GM23248 (cell line): ENCODE data around the gene BEND2.

Source experiments
- EZH2 ChIP-seq: fragments of 200-600 bp; sonication (generic); IDR thresholded peaks from 2 replicates; pipeline ENCODE4 v1.6.1; 2018; ENCODE audit warnings: antibody characterized with exemption, mild to moderate bottlenecking; ENCODE audit not compliant: insufficient read depth, poor library complexity, severe bottlenecking
- EZH2phosphoT487 ChIP-seq: fragments of 200-600 bp; sonication (generic); IDR thresholded peaks from 2 replicates; pipeline ENCODE4 v1.6.1; 2018; ENCODE audit warnings: antibody characterized with exemption, moderate library complexity, mild to moderate bottlenecking, low read depth; ENCODE audit not compliant: insufficient read depth

- TF ChIP-seq EZH2phosphoT487: no peak
- no peak for TF ChIP-seq EZH2
Measured at GRCh38 chrX:18228069-18228468, 7.4 kb upstream of the BEND2 start.
